Stimulated activated CD8-positive, alpha-beta memory T cell treated with anti-CD3 and anti-CD28 coated beads, Interleukin-7, amount 100 ng/mL, for 24 hours (primary cell): ENCODE measurements around the gene LGR5.
"Not testable (repeated sequence)": the region's sequence is repeated elsewhere in the genome, so short reads cannot be mapped to it uniquely, and the experiment has no call there.

ENCODE experiments used
- DNase-seq: peaks from one replicate; pipeline ENCODE4 v3.0.0-alpha.2; 2020; ENCODE audit warnings: low read depth

The LGR5 gene

DNA sequence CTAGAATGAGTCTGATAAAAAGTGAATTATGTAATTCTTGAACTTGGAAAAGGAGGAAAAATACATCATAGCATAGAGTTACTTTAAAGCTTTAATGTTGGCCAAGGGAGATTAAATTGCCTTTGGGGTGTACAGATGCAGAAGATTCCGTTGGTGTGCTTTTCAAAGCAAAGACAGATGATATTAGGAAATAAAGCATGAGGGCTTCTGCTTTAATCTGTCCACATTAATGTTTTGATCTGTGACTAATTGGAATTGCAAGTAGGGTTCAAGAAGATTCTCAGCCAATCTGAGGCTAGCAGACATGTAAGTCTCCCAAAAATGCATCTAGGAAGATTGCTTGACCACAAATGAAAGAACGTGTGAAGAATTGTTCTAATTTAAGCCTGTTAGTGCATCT lies 35.2 kb downstream of the LGR5 start:
- no peak for DNase-seq

DNA sequence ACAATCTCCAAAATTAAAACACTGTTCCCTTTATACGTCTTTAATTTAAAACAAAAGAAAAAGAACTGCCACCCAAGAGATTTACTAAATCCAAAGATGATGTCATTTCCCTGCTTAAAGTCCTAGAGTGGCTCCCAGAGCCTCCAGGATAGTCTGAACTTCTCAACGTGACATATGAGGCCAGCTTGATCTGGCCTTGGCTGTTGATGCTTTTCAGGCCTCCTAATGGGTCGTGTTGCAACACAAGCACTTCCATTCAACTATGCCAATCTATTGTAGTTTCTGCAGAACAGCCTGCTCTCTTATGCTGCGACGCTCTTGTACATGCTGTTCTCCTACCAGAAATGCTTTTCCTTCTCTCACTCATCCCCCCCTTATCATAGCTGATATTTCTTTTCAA lies 35.7 kb downstream of the LGR5 start:
- no peak for DNase-seq

DNA sequence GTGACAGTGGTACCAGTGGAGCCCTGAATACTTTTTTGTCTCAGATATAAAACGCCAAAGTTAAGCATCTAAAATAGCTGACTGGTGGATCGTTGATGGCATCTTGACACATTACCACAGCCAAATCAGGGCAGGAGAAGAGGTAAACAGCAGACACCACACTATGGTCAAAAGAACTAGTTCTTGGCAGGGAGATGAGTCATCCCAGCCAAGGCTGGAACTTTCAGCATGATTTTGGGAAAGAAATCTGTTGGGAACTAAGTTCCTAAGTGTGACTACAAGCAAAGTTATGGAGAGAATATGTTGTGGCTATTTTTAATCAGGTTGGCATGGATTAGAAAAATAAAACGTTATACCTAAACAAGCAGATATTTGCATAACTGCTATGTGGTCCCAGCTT lies 36.9 kb downstream of the LGR5 start:
- DNase-seq: no peak

DNA sequence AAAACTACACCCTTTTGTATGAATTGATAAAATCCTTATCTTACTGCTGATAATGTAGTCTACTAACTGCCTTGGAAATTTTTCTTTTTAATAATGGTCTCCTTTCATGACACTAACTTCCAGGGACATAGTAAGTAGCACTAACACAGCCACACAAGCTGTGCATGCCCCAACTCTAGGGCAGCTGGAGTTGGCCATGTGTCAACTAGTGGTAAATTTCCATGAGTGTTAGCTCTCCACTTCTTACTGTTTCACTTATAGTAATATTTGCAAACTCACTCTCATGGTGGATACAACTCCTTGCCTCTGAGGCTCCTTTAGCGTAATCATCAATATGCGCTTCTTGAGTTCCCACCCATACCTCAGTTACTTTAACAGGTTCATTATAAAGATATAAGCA lies 38.0 kb downstream of the LGR5 start:
- no peak for DNase-seq

DNA sequence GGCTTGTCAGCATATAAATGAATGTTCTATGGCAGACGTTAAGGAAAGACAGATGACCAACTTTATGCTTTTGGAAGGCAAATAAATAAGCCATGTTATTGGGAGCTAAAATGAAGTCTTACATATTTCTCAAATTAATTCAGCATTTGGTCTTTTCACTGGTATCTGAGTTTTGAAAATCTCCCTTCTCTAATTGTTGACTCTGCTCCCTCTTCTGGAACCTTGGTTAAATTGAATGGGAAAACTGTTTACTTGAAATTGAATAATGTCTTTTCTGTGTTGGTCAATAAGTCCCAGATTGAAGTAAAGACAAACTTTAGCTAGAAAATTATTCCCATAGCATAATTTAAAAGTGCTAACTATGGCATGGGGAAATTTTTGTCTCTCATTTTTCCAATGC lies 38.7 kb downstream of the LGR5 start:
- DNase-seq: no peak

DNA sequence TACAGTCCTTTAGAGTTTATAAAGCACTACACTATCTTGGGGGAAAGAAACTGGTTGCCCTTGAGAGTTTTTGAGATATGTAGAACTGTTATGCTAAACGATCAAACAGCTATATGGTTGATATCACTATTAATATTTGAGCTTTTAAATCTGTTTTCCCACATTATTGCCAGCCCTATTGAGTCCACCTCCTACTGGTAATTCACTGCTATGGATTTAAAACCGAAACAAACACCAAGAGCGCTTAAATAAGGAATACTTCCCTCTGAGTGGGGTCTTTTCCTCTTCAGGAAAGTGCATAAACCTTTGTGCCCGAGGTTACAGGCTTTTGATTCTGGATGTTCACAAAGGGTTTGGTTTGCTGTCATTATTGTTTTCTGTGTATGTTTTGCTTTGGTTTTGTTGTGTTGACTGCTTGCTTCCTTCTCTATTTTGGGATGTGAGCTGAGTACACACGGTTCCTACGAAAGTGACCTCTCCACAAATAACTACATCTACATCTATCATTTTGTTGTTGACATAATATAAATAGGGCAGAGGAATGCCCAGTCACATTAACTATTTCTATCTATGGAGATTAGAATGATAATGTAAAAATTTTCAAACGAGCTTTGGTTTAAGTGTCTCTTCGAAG lies 44.8 kb downstream of the LGR5 start:
- no peak for DNase-seq

DNA sequence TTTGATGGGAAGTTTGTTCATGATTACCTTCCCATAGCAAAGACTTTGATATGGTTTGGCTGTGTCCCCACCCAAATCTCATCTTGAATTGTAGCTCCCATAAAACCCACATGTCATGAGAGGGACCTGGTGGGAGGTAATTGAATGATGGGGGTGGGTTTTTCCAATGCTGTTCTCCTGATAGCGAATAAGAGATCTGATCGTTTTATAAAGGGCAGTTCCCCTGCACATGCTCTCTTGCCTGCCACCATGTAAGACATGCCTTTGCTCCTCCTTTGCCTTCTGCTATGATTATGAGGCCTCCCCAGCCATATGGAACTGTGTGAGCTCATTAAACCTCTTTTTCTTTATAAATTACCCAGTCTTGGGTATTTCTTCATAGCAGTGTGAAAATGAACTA lies 51.2 kb downstream of the LGR5 start:
- not testable (repeated sequence) for DNase-seq

DNA sequence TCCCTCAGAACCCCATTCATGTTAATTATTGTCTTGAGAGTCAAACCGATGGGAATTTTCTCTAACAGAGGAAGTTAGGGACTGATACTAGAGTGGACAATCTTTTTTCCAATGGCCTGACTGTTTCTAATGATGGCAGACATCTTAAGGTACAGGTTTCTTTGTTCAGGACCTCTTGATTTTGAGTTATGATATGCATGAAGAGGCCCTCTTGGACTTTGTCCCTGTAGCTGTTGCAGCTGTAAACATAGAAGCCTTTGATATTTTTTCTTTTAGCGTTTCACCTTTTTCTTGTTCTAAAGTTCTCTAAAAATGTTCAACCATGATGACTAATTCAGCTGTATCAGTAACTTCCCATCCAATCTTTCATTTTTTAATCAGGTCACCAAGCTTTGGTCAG lies 53.0 kb downstream of the LGR5 start:
- DNase-seq: no peak

DNA sequence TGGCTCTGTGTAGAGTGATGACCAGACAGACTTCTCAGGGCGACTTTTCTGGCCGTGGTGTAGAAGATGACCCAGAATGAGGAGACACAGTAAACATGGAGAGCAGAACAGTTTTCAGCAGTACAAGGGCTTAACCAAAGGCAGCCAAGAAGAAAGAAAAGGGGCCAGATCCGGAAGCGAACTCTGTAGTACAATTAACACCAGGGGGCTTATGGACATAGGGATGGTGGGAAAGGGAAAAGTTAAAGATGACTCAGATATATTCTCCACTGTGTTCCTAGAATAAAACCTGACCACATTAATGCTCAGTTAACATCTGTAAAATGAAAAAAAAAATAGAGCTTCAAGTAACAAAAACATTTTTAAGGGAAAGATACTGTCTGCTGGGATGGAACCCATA lies 60.2 kb downstream of the LGR5 start:
- DNase-seq: no peak

DNA sequence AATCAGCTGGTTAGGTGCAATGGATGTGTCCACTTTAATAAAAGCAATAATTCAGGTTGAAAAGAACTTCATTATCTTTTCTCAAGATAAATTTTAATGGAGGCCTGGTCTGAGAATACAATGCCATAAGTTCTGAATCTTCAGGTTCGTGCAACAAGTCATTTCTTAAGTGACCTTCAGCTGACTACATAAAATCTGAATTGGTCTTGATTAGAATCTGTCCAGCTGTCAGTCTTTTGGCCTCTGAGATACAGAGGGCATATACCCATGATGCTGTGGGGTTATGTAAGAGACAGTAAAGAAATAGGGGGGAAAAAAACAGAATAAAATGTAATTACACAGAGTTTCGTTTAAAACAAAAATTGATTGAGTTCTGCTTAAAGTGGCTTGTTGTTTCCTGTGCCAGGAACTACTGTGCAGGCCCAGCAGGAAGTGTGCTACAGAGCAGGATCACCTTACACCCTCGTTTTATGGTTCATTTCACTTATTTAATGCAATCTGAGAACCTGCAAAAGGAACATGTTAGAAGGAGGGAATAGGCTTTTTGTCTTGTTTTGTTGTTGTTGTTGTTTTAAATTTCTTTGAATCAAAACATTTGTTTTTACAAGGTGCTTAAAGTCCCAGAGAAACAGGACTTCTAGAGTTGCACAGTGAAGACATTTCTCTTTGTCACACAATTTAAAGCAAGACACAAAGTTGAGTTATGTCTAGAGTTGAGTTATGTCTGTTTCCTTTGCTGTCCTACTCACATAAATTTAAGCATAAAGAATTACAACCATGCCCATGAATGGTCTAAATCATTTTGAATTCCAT lies 64.2 kb downstream of the LGR5 start:
- DNase-seq: no peak

DNA sequence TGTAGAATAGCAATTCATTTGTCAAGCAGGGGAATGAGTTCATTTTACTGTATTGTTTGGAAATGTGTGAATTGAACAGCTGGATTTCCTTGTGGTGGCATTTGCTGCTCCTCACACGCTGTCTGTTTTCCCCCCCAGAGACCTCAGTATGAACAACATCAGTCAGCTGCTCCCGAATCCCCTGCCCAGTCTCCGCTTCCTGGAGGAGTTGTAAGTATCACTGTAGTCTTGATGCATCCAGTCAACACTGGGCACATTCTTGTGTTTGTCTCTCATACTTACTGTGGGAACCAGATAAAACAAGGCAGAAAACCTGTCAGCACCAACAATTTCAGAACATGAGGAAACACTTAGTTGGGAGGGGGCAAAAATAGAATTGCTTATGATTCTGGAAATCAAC lies 64.9 kb downstream of the LGR5 start:
- no peak for DNase-seq

DNA sequence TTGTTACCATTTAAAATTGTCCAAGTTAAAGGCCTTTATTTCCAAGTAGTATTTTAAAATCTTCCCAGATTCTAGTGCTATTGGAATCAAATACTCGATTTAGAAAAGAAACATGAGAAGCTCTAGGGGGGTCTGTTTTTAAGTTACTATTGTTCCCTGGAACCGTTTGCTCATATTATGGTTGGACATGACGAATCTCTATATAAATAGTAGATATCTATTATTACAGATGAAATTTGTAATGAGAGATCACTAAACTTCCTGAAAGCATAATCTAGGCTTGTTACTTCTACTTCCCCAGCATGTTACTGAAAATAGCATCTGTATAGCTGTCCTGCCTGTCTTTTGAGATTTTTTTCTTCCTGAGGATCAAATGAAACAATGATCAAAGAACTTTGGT lies 70.1 kb downstream of the LGR5 start:
- DNase-seq: no peak

DNA sequence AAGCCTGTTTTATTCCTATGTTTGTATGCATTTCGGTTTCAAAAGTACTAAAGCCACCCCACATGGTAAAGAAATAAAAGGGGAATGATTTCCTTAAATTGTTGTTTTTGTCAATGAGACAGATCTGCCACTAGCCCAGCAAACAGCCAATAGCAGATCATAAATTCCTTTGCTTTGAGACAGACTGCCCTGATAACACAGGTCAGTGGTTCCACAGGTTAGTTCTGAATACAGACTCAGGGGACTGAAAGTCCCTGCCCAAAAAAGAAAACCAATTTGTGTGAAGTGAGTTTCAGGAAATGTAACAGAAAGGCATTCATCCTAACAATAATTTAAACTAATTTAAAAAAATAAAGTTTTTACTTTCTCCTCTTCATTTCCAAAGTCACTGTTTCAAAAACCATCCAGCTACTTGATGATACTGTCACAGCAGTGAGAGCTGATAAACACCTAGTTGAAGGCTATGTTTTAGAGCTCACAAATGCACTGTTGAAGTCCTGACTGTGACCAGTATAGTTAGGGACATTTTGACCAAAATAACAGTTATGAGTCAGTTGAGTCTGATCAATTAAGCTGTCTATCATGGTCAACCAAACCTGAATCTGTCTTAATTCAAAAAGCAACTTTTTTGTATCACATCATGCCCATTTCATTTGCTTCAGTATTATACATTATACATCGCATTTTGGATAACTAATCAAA lies 77.7 kb downstream of the LGR5 start:
- no peak for DNase-seq

DNA sequence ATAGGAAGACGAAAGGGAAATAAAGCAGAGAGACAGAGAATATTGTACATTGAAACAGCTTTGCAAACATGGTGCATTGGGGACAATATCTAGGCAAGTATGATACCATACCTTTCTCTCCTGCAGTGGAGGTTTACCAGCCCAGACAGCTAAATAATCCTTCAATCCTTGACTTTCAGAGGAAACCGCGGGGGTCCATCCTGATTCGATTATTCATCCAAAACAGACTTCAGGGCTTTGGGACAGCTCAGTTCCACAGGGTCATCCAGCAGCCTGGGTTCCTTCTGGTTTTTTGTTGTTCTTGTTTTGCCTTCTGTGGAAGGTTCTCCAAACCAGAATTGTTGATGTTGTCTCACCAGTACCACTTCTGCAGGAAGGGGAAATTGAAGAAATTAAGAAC lies 81.5 kb downstream of the LGR5 start:
- no peak for DNase-seq

DNA sequence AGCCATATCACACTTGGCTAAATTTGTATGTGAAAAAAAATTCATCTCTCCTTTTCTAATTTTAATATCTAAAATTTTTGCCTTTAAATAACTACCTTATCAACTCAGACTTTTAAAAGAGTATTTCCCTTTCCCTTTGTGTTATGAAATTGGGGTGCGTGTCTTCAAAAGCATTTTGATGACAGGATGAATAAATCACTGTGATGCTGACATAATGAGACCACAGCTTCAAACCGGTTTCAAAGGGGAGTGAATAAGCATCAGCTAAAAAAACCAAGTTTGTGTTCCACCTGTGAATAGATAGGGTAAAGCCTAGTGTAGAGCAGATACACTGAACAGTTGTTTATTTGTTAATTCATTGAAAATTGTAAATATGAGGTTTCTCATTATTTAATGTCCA lies 85.0 kb downstream of the LGR5 start:
- DNase-seq: no peak

DNA sequence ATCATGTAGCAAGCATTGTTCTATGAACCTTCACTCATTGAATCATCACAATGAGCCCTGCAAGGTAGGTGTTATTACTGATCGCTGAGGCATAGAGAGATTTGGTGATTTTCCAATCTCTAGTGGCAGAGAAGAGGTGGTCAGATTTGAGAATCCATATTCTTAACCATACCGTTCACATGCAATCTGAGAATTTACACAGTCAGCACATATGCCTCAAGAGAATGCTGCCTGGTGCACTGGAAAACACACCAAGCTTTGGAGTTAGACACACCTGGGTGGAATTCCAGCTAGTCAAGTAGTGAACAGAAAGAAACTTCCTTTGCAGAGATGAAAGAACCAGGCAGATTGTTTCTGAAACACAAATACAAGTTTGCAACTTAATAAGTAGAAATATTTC lies 94.1 kb downstream of the LGR5 start:
- no peak for DNase-seq

DNA sequence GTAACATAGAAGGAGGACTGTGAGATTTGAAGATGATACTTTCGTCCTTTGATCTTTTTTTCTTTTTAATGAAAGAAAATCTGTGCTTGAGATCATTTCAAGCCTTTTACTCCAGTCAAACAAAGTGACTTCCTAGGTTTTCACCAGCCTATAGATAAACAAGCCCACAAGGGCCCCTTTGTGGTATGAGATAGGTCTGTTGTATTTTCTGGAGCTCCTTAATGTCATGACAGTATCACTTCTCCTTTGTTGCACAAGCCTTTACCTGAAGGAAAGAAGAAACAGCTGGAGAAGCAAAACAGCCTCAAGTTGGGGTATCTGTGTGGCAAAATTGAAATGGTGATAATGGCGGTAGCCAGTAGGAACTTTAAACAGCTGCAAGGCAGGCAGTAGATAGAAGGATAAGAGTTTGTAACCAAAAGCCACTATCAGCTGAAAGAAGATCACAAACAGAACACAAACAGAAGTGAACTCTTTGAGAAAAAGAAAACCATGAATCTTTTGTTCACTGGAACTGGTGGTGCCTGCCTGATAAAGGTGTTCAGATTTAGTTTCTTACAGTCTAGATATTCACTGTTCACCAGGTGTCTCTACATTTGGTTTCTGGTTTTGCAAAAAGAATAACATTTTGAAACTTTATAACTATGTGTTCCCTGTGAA lies 96.8 kb downstream of the LGR5 start:
- no peak for DNase-seq

DNA sequence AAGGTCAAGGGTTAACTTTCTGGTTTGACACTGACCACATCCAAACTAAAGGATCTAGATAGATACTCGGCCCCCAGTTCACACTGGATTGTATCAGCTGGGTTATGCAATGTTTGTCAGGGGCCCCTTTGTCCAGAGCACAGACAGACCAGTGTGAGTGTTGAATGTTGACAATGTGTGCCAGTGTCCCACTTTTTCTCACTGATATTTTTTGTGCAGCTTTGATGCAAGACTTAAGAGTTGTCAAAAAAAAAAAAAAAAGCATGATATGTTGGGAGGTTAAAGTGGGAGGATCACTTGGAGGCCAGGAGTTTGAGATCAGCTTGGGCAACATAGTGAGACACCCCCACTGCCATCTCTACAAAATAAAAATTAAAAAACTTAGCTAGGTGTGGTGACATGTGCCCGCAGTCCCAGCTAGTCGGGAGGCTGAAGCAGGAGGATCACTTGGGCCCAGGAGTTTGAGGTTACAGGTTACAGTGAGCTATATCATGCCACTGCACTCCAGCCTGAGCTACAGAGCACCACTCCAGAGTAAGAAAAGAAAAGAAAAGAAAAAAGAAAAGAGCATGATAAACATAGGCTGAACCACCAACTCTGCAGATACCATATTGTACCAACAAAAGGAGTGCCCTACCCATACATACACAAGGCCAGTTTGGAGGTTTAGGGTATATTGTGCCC lies 97.5 kb downstream of the LGR5 start:
- no peak for DNase-seq

DNA sequence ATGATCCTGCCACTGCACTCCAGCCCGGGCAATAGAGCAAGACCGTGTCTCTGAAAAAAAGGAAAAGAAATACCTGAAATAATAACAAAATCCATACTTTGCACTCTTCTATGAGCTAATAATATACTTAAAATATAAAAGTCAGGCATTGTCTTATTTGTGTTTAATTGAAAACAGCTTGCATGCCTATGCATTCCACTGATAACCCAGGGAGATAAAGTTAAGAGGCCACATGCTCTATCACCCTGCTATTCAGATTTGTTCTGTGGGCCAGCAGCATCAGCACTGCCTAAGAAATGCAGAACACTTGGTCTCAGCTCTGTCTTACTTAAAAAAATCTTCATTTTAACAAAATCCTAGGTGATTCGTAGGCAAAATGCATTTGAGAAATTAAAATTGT lies 99.2 kb downstream of the LGR5 start:
- no peak for DNase-seq

DNA sequence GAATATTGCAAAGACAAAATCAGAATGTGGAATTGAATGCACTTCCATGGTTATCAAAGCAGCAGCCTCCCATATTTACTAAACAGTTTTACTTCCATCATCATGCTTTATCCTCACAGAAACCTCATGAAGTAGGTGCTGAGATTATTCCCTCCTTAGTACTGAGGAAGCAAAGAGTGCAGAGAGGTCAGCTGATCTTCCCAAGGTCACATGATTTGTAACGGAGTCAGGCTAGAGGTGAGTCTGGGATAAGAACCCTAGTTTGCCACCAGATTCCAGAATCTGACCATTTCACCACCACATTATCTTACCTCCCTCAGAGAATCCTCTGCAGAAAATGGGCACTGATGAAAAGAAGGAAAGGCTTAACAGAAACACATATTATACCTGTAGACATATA lies 102.0 kb downstream of the LGR5 start:
- DNase-seq: no peak

DNA sequence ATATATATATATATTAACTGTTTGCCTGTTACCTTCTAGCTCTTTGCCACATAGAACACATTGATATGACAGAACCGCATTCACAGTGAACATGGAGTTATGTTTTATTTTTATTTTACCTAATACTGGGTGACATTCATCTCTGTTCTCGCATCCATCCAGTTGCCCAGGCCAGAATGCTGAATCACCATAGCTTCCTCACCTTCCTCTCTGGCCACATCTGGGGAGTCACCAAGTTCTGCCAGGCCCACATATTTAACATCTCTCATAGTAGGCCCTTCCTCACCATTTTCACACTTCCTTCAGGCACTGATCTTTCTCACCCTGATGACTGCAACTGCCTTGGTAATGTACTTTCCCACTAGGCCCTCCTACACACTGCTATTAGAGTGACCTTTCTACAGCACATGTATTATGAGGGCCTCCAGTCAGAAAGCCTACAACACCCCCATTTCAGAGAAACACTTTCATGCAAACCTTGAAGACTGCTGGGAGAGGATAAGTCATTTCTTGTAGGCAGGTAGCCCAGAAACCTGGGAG lies 106.8 kb downstream of the LGR5 start:
- no peak for DNase-seq

DNA sequence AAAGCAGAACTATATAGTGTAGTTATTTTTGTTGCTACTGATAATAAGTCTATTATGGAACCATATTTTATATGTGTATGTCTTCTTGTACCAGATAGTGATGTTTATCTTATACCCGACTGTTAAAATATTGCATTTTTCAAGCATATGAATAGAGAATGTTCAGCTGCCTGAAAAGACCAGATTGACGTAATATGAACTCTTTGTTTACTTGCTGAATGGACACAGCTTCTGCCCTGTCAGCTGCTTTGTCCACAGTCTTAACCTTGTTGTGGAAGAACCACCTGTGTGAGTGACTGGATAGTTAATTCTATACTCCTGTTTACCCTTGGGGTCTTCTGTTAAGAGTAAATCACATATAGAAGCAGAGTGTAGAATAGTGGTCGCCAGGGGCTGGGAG lies 109.3 kb downstream of the LGR5 start:
- no peak for DNase-seq
